Ovary (tissue), 9 donors: ENCODE measurements around the gene PRDM10. TPM values are rescaled to one million over a fixed set of nuclear protein-coding genes. Genes with fewer than 3 reads are reported as not detected.

ENCODE experiments used
- DNase-seq, 5 donors: peaks; one replicate each; pipeline ENCODE4 v3.0.0-alpha.2; 2019 to 2020
- H3K27ac ChIP-seq, 2 donors: fragments of 200-600 bp; one replicate each; pipeline versions ENCODE4 v1.5.1 to v1.8.0; 2019 to 2022
- H3K27me3 ChIP-seq: fragments of 200-600 bp; one replicate; pipeline ENCODE4 v1.8.0; 2022
- H3K36me3 ChIP-seq: fragments of 200-600 bp; sonication (generic); one replicate; pipeline ENCODE4 v1.5.1; 2019
- H3K4me1 ChIP-seq: one replicate; pipeline ENCODE4 v1.8.1; 2013; ENCODE audit warnings: mild to moderate bottlenecking, moderate library complexity; ENCODE audit not compliant: insufficient read depth
- H3K4me3 ChIP-seq: fragments of 200-600 bp; sonication (generic); one replicate; pipeline ENCODE4 v1.5.1; 2017
- H3K9me3 ChIP-seq, 2 donors: fragments of 200-600 bp in 1 of 2; sonication (generic) in 1 of 2; one replicate each; pipeline versions ENCODE4 v1.5.1 to v1.8.1; 2013 to 2019; ENCODE audit warnings: mild to moderate bottlenecking in 1 of 2, moderate library complexity in 1 of 2
- CTCF ChIP-seq, 3 donors: fragments of 450-650 bp in 2 of 3; fragments of 200-600 bp in 1 of 3; IDR thresholded peaks; one replicate each; pipeline versions ENCODE4 v1.5.1 to v1.8.0; 2016 to 2022; ENCODE audit warnings: antibody characterized with exemption in 3 of 3, mild to moderate bottlenecking in 1 of 3
- EP300 ChIP-seq: sonication (generic); formaldehyde crosslinking; IDR thresholded peaks from one replicate; pipeline ENCODE4 v1.6.1; 2017; ENCODE audit warnings: antibody characterized with exemption
- POLR2A ChIP-seq: fragments of 450-650 bp; IDR thresholded peaks from one replicate; pipeline ENCODE4 v1.6.1; 2017; ENCODE audit warnings: antibody characterized with exemption, mild to moderate bottlenecking, moderate library complexity
- WGBS, 3 donors: extraction: QIAGEN DNeasy Blood & Tissue Kit in 1 of 3; methylation state at CpG; one replicate each; pipeline versions ENCODE4 v1.1.5 to v1.1.7; 2013 to 2017; 5-methylcytosine and 5-hydroxymethylcytosine counted together
- intact Hi-C, 4 donors: fragments of 100-400 bp; cut with DNase I; formaldehyde crosslinking; loops; one replicate each; pipeline versions ENCODE4 v1.11.0 to v1.15.1; 2022 to 2023
- polyA plus RNA-seq, 2 donors: library from polyadenylated mRNA; stranded (reverse); fragments of 200-250 nt in 1 of 2; fragments of 350-450 nt in 1 of 2; fragmentation: Illumina TruSeq in 1 of 2; extraction: RNeasy Lipid Tissue Mini Kit (QIAGEN cat#74804) in 1 of 2; gene quantifications; one replicate each; pipeline ENCODE4 v1.2.3, GENCODE V29; 2013 to 2014
- total RNA-seq, 7 donors: library from RNA; depleted of rRNA in 2 of 7; stranded (reverse); fragments of >200 nt in 2 of 7; fragmentation: NEBNext Ultra II Directional in 3 of 7; extraction: Animal tissue kit (Norgen Biotek cat#: 25700) in 3 of 7; gene quantifications; one replicate each; pipeline versions ENCODE4 v1.1.0 to v1.2.4, GENCODE V29; 2016 to 2023
- donor health status: DM: no; HTN: no; CAD: no; lungs with moderate emphysema.
- donor health status: DM: no; HTN: no; CAD: no.
- donor health status: Bipolar disorder and iron deficiency.
- donor health status: DM: yes; HTN: yes; CAD: no.
- donor health status: DM: no; HTN: no; CAD: no.
- donor health status: DM: yes; HTN: yes; CAD: no.

The PRDM10 gene
- total and polyA plus RNA-seq, 9 donors = 2.5 to 9.4 (median 7.2) TPM

- intact Hi-C loops = no loop called here
- DNase-seq = no peak
- Histone ChIP-seq H3K9me3 (no peaks in the 10 kb centered on the region), H3K27me3 (no peaks in the 10 kb centered on the region), H3K27ac (no peak overlapping the region), H3K4me1 (no peaks in the 10 kb centered on the region), H3K36me3 (no peaks in the 10 kb centered on the region), H3K4me3 (no peak overlapping the region)
- no peak for TF ChIP-seq POLR2A
- TF ChIP-seq EP300 = no peak
- no peak for TF ChIP-seq CTCF (IDR thresholded peaks at IDR 0.05)
- WGBS, 3 donors = 64 to 77% (median 73%) methylated on average over 5 of the region's 5 CpGs
Observed at GRCh38 chr11:130043575-130043974, 40.9 kb upstream of the PRDM10 start.

DNA sequence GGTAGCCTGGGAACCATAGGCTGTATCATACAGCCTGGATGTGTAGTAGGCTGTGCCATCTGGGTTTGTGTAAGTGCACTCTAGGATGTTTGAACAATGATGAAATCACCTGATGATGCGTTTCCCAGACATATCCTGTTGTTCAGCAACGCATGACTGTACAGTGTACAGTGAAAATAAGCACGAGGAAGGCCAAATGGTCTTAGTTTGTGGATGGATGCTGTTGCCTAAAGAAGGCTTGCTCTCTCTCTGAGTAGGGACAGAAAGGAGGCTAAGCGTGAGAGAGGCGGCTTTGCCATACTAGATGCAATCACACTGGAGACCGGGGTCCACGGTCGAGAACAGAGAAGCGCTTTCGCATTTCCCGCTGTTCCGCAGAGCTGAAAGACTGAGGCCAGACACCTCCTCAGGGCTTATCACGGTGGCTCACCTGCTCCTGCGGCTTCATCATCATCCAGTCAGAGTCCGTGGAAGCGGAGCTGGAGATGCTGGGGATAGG, 39.5 kb upstream of the PRDM10 start:
- DNase-seq = no peak

DNA sequence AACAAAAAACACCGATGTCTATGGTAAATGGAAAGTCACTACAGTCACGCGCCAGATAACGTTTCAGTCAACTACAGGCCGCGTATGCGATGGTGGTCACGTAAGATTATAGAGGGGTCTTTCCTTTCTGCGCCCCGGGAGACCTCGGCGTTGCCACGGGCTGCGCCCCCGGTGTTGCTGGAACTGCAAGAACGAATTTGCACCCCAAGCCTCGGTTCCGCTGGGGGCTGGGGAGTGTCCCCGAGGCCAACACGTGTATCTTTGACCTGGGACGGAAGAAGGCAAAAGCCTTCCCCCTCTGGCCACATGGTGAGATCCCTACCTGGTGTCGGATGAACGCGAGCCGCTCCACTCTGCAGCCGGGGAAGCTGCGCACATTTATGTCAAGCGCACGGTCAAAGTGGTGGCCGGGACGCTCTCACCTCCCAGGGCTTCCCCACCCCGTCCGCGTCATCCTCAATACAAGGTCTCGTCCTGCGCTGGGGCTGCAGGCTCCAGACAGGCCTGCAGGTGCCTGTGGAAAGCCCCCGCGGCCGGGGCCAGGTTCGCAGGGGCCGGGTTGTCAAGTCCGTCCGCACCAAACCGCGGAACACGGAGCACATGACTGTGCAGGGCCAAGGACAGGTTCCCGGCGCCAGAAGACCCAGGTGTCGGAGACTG, 37.8 kb upstream of the PRDM10 start:
- TF ChIP-seq EP300 (no peak), CTCF (IDR thresholded peaks at IDR 0.05) (no peak), POLR2A (no peak)
- no peak overlapping the region for H3K4me3 ChIP-seq
- no peaks in the 10 kb centered on the region for H3K27me3 ChIP-seq
- intact Hi-C loops = no loop called here
- H3K4me1 ChIP-seq = no peaks in the 10 kb centered on the region
- H3K27ac ChIP-seq = no peak overlapping the region
- 90 to 92% (median 90%) methylated on average over 49 of the region's 49 CpGs for WGBS, 3 donors
- DNase-seq = no peak
- H3K36me3 ChIP-seq = no peaks in the 10 kb centered on the region
- H3K9me3 ChIP-seq = no peaks in the 10 kb centered on the region

More for the DNA sequence above, 39.5 kb upstream of the PRDM10 start:
- no peak overlapping the region for H3K27ac ChIP-seq
- no peaks in the 10 kb centered on the region for H3K27me3 ChIP-seq
- H3K4me3 ChIP-seq = no peak overlapping the region
- intact Hi-C loops = no loop called here
- WGBS, 3 donors = 85% methylated on average over 16 of the region's 16 CpGs
- H3K36me3 ChIP-seq = no peaks in the 10 kb centered on the region
- no peaks in the 10 kb centered on the region for H3K9me3 ChIP-seq
- no peaks in the 10 kb centered on the region for H3K4me1 ChIP-seq
- TF ChIP-seq CTCF (IDR thresholded peaks at IDR 0.05) (no peak), POLR2A (no peak), EP300 (no peak)

GRCh38 chr11:130037881-130038585, 35.4 kb upstream of the PRDM10 start:
- H3K27ac ChIP-seq = no peak overlapping the region
- DNase-seq = no peak
- intact Hi-C loops = no loop called here
- no peaks in the 10 kb centered on the region for H3K27me3 ChIP-seq
- TF ChIP-seq EP300 = no peak
- TF ChIP-seq POLR2A = no peak
- no peak for TF ChIP-seq CTCF (IDR thresholded peaks at IDR 0.05)
- WGBS, 3 donors = 27 to 36% (median 27%) methylated on average over 7 of the region's 7 CpGs
- H3K4me3 ChIP-seq = no peak overlapping the region
- no peaks in the 10 kb centered on the region for H3K36me3 ChIP-seq
- H3K9me3 ChIP-seq = no peaks in the 10 kb centered on the region
- H3K4me1 ChIP-seq = no peaks in the 10 kb centered on the region
